ENCODE results near the gene PRKAR1B.
A peak's percentile ranks its signal among the peaks of the same experiment; 100 is the strongest.

The PRKAR1B gene

GRCh38 chr7:727104-727805 lies at the start of gene PRKAR1B:
Gene PRKAR1B, minus strand, starts transcription at chr7:727281. Its CDS starts 15,776 bp downstream, at chr7:711505.
- peak; percentile 49 for DNase-seq (ENCODE audit: low spot score)

DNA sequence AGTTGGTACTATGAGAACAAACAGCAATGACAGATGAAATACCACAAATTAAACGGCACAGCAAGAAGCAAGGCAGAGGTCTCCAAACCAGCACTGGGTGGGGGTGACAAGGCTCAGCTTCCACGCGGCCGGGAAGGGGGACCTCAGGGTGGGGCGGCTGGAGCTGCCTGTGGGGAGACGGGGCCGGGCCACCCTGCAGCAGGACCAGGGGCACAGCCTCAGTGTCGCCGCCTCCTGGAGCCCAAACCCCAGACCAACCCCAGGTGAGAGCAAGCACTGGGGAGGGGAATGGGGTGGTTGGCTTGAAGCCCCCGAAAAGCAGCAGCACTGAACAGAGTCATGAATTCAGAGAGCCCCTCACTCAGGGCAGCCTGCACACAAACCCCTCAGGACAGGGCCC lies 49.3 kb upstream of the PRKAR1B start:
- DNase-seq (ENCODE audit: low spot score) = no peak

DNA sequence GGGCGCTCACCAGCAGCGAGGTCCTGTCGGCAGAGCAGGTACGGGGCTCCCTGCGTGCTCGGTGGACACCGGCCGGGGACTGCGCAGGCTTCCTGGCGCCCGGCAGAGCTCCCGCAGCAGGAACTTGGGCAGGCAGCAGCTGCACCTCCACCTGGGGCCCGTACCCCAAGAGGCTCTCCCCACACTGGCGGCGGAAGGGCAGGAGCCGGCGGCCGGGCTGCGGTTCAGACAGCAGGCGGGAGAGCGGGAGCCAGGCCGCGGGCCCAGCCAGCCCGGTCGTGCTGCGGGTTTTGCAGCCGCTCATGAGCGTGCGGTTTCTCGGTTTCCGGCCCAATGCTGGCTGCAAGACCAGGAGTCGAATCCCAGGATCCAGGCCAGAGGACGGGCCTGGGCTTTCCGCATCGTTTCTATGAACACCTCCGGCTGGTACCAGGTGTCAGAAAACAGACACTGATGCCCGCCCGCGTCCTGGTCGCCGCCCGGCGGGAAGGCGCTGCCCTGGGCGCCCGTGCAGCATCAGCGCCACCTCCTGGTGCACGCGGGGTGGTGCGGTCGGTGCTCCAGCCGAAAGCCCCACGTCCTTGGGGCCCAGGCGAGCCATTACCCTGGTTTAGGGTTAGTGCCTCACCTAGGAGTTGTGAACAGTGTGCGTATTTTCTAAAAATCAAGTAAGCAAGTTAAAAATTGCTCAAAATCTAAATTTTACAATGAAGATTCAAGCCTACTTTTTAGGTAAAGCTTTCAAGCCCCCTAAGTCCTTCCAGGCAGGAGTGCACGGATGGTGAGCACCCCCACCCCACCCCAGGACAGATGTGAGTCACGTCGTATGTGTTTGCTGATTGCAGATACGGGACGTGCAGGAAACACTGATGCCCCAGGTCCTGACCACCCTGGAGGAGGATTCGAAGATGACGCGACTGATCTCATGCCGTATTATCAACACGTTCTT lies 47.4 kb upstream of the PRKAR1B start:
- peak; percentile 68 for DNase-seq (ENCODE audit: low spot score)

GRCh38 chr7:773622-773915 lies 46.5 kb upstream of the PRKAR1B start:
- no peak for DNase-seq (ENCODE audit: low spot score)

DNA sequence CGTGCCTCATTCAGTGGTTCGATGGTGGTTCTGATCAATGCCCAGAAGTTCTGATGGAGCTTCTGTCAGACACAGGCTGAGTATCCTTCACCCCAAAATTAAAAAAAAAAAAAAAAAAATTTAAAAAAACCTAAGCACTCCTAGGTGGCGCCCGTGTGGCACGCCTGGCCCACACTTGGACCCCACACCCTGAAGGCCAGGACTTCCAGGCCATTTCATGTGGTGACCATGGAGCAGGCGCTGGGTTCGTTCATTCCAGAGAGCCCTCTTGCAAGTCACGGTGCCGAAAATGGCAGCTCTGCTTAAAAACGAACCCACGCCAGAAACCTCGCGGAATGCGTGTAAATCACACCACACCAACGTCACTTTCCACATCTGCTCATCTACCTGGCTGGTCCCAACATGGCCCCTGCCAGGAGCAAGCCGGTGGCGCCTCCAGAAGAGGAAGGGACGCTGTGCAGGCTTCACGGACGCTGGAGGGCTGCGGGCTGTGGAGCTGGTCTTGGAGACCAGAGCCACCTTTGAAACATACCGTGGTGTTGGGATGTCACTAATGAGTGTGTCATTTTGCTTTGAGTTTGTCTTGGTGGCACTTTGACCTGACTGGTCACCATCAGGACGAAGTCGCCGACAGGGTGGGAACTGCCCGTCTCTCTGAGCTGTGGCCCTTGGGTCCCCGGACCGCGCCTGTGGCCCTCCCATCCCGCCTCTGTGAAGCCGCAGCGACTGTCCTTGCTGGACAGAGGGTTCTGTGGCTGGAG lies 46.0 kb upstream of the PRKAR1B start:
- DNase-seq (ENCODE audit: low spot score) = no peak

- no peak for DNase-seq (ENCODE audit: low spot score)
Observed at GRCh38 chr7:772392-772791, 45.3 kb upstream of the PRKAR1B start.

- no peak for DNase-seq (ENCODE audit: low spot score)
Observed at GRCh38 chr7:772005-772294, 44.9 kb upstream of the PRKAR1B start.

DNA sequence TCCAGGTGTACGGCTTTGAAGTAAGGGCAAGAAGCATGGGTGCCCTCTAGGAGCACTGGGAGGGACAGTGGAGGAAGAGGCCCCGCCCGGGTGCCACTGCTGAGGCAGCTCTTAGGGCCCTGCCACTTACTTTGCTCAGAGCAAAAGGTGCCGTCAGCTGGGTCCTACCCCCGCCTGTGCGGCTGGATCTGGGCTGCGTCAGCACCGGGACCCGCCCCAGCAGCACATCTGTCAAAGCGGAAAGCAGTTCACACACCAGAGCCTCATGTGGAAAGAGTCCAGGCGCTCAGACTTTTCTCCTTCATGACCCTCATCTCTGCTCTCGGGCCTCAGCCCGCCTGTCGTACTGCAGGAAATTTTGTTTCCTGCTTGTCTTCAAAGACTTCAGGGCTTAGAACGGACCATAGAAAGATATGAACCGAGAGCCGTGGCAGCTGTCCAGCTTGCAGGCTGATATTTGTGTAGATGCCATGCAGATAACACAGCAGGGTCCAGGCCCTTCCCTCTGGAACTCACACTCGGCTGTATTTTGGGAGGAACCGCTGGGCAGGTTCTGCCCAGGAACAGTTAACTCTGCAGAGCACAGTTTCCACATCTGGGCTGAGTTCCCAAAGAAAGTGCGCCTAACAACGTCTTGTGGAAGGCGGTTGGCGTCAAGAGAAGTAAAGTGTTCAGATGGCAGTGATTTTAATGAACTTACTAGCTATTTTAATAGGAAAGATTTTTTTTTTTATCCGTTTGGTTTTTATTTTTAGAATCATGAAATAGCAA lies 44.3 kb upstream of the PRKAR1B start:
- DNase-seq (ENCODE audit: low spot score) = no peak

DNA sequence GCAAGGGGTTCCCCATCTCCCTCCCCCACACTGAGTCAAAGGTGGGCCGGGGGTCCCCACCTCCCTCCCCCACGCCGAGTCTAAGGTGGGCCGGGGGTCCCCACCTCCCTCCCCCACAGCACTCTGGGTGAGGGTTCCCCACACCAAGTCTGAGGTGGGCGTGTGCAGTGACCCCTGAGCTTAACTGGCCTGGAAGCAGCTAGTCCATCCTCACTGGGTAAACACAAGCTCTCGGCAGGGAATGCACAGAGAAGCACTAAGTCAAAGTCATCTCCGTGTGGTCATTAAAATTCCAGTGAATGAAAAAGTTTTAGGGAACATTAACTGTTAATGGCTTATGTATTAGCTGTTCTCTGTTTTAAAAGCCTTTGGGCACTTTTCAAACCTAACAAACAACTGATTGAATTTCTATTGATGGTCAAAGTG lies 43.7 kb upstream of the PRKAR1B start:
- DNase-seq (ENCODE audit: low spot score) = no peak

DNA sequence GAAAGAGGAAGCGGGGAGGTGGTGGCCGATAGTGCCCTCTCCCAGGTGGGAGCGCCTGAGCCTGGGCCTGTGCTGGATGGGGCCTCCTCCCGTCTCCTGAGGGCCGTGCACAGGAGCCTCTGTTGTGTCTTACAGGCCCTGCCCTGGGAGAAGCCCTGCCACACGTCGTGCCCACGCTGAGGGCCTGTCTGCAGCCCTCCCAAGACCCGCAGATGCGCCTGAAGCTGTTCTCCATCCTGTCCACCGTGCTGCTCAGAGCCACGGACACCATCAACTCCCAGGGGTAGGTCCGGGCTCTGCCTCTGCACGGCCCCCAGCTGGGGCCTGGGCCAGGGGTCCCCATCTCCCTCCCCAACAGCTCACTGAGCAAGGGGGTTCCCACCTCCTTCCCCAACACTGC lies 43.3 kb upstream of the PRKAR1B start:
- no peak for DNase-seq (ENCODE audit: low spot score)

- no peak for DNase-seq (ENCODE audit: low spot score)
Observed at GRCh38 chr7:768881-769504, 41.9 kb upstream of the PRKAR1B start.

- DNase-seq (ENCODE audit: low spot score) = peak; percentile 23
Observed at GRCh38 chr7:767941-768731, 41.1 kb upstream of the PRKAR1B start.

GRCh38 chr7:767580-767940 lies 40.5 kb upstream of the PRKAR1B start:
- DNase-seq (ENCODE audit: low spot score) = no peak

- no peak for DNase-seq (ENCODE audit: low spot score)
Observed at GRCh38 chr7:765383-765782, 38.3 kb upstream of the PRKAR1B start.

- no peak for DNase-seq (ENCODE audit: low spot score)
Observed at GRCh38 chr7:763762-764161, 36.7 kb upstream of the PRKAR1B start.

DNA sequence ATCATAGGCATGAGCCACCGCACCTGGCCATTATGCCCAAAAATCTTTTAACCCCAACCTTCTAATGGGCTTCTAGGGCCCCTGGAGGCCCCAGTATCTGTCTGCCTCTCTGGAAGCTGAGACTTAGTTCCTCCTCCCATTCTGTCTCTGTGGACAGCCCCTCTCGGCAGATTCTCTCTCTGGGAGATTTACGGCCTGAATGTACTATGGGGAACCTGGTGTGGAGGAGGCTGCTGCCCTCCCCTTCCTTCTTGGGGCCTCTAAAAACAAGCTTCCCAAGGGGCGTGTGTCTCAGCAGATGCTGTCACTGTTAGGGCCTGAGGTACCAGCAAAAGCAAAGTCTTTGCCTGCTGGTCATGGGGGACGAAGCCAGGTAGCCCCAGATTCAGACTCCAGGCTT lies 35.8 kb upstream of the PRKAR1B start:
- DNase-seq (ENCODE audit: low spot score) = no peak

DNA sequence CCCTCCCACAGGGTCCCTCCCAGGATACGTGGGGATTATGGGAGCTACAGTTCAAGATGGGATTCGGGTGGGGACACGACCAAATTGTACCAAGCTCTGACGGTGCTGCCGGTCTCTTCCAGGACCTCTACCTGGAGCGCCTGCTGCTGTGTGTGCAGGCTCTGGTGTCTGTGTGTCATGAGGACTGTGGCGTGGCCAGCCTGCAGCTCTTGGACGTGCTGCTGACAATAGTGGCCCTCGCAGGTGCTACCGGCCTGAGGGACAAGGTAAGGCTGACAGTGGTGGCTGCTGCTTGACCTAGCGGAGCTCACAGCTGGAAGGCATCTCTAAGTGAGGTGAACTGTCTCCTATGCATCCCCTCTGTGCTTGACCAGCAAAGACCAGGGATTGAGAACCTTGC lies 34.5 kb upstream of the PRKAR1B start:
- DNase-seq (ENCODE audit: low spot score) = no peak

DNA sequence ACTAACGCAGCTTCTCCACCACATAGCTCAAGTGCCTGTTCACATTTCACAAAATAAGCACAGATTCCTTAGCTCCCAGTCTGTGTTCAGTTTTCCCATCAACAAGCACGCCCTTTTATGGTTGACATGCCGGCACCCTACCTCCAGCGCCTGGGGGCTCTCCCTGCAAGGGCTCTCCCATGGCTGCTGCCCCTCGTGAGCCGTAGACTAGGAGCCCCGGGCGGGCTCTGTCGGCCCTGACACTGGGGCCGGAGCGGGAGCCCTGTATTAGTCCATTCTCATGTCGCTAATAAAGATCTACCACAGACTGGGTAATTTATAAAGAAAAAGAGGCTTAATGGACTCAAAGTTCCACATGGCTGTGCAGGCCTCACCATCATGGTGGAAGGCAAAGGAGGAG lies 34.0 kb upstream of the PRKAR1B start:
- no peak for DNase-seq (ENCODE audit: low spot score)

- DNase-seq (ENCODE audit: low spot score) = no peak
Observed at GRCh38 chr7:760006-760405, 32.9 kb upstream of the PRKAR1B start.

DNA sequence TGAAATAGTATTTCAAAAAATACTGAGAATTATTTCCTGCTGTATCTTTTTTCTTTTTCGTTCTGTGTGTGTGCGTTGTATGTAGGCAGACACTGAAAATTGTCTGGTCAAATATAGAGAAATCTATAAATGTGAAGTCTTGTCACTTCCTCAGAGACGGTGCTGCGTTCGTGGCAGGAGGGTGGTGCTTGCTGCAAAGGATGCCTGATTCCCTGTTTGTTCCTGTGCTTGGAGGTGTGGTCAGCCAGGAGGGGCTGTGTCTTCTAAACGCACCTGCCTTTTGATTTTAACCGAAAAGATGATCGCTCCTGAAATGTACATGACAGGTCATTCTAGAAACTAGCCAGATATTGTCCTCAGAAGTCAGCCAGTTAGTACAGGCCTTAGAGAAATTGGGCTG lies 32.5 kb upstream of the PRKAR1B start:
- no peak for DNase-seq (ENCODE audit: low spot score)

DNA sequence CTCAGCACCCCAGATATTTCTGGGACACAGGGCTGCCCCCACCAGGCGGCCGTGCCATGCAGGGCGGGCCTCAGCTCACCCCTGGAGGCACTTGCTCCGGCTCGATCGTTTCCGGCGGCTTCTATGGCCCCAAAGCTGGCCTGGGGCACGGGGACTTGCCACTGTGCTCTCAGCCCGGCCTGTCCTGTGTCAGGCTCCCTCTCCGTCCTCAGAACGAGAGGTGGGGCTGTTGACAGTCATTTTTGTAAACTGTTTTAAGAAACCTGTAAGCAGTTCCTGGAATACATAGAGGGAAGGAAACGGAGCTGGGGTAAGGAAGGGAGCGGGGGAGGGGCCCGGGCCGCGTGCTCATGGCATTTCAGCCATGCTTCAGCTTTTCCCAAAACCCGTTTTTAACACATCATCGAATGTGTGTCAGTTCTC lies 30.7 kb upstream of the PRKAR1B start:
- DNase-seq (ENCODE audit: low spot score) = peak; percentile 10

Data from activated CD4-positive, alpha-beta T cell treated with anti-CD3 and anti-CD28 coated beads, Interleukin-2, Interleukin-4, amounts not matched to agents 100 ng/mL and 50 ng/mL, durations not matched to agents 16 hours and 8 hours (primary cell).